NCI-H345 treated with DMSO at 0.1 percent for 48 hours (cell line): ENCODE measurements around the gene SIKE1.
A peak's percentile ranks its signal among the peaks of the same experiment; 100 is the strongest.
"Not testable (repeated sequence)": the region's sequence is repeated elsewhere in the genome, so short reads cannot be mapped to it uniquely, and the experiment has no call there.

Experiments
- DNase-seq: peaks from one replicate; lab custom pipeline; 2025; ENCODE audit not compliant: unreplicated experiment; lab: John Stamatoyannopoulos, UW

The SIKE1 gene

DNA sequence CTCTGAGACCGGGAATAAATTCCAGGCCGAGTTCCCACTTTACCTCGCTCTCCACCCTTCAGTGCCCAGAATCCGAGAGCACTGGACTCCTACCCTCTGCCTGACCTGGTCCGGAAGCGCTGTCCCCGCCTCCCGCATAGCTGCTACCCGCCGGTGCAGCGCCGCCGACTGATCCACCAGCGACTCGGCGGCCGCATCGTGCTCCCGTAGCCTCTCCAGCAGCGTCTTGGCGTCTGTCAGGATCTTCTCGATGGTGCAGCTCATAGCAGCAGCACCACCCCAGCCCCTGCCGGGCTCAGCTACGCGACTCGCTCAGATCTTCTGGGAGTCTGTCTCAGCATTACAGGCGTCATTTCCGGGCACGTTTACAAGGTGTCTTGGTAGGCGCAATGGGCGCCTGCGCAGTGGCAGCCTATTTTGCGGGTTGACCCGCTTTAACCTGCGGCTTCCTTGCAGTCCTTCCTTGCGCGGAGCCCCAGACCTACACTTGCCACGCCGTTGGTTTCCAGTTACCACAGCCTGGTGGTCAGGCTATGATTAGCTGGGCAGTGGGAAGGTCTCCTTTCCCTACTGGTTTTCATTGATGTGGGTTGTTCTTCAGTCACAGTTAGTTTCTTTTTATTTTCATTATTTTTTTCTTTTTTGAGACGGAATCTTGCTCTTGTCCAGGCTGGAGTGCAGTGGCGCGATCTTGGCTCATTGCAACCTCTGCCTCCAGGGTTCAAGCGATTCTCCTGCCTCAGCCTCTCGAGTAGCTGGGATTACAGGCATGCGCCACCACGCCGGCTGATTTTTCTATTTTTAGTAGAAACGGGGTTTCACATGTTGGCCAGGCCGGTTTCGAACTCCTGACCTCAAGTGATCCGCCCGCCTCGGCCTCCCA is at the start of gene SIKE1:
SIKE1 (minus strand) TSS at position 342 of the 883 bp plus-strand sequence; CDS start at position 264, 78 bp downstream.
- peak; percentile 89 for DNase-seq

DNA sequence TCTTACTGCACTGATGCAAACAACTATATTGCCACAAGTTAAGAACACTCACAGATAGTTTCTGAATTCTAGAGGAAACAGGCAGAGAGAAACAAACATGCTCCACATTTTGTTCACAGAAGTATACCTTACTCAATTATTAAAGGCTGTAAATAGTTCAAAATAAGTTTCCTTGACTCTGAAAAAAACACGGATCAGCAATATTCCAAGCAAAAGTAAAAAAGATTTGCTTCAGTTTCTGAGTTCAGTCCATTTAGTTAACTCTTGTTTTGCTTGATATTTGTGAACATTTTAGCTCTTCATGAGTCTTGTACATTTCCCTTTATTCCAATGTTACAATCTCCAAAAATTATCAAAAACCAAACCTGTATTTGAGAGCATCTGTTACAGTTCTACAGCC is 49.6 kb upstream of the SIKE1 start:
- not testable (repeated sequence) for DNase-seq

DNA sequence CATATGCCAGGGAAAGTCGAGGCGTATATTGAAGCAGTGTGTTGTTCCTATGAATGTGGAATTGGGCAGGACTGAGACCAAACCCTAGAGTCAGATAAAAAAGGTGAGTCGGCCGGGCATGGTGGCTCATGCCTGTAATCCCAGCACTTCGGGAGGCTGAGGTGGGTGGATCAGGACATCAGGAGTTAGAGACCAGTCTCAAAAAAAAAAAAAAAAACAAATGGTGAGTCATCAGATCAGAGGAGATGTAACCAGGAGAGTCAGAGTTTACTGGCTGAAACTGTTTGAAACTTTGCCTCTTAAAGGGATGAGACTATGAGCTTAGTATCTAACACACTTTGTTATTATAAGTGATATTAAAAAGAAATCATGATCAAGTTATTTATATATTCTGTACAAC is 47.8 kb upstream of the SIKE1 start:
- no peak for DNase-seq

DNA sequence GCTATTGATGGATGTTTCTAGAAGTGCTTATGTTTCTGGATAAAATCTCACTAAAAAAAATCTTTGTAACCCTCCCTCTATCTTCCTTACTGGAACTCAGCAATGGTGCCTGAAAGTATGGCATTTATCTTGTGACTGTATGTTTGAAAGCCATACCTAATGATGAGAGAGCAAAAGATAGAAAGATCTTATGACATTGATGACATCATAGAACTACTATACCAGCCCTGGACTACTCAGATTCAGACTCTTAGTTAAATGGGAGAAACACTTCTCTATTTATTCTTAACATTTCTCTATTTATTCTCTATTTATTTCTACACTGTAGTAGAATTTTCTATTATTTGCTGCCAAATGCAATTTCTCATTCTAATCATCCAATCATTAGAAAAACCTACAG is 41.5 kb upstream of the SIKE1 start:
- DNase-seq = no peak

DNA sequence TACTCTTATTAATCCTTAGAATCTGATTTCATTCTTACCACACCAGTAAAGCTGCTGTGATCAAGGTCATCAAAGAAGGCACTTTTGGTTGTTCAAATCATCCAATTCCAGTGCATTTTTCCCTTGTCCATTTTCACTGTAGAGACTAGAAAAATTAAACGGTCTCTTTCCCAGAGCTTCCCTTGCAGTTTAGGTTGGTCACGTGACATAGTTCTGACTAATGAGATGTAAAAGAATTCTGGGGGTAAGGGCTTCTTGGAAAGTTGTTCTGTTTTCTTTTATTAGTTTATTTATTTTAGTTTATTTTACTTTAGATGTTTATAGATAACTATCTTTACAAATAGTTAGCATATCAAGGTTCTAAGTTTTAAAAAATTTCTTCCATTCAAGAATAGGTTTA is 39.9 kb upstream of the SIKE1 start:
- DNase-seq = no peak

DNA sequence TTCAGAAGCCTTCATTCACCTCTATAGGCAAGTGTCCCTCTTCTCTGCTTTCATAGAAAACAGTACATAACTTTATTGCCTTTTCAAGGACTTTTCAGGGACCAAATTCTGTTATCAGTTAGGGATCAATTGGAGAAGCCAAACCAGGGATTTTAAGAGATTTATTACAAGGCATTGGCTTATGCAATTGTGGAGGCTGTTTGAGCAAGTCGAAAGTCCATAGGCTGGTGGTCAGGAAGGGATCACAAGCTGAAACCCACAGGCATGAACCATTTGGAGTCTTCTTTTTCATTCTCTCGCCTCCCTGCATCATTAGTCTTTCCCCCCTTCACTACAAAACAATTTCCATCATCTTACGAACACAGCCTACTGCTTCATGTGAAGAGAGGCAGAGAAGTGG is 39.4 kb upstream of the SIKE1 start:
- DNase-seq = no peak

DNA sequence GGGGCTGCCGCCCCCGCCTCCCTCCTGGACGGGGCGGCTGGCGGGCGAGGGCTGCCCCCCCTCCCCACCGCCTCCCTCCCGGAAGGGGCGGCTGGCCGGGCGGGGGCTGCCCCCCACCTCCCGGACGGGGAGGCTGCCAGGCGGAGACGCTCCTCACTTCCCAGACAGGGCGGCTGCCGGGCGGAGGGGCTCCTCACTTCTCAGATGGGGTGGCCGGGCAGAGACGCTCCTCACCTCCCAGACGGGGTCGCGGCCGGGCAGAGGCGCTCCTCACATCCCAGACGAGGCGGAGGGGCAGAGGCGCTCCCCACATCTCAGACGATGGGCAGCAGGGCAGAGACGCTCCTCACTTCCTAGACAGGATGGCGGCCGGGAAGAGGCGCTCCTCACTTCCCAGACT is 24.0 kb upstream of the SIKE1 start:
- not testable (repeated sequence) for DNase-seq

DNA sequence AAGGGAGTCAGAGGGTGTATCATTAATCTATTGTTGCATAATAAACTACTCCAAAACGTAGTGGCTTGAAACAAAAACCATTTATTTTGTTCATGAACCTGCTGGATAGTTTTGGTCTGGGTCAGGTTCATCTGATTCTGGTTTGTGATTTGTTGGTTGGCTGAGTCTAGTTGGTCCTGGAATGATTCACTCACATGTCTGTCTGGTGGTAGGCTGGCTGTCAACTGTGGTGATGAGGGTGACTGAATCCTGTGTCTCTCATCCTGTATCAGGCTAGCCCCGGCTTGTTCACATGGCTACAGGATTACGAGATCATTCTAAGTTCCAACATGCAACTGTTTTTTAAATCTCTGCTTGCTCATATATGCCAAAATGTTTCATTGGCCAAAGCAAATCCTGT is 22.5 kb upstream of the SIKE1 start:
- DNase-seq = no peak

DNA sequence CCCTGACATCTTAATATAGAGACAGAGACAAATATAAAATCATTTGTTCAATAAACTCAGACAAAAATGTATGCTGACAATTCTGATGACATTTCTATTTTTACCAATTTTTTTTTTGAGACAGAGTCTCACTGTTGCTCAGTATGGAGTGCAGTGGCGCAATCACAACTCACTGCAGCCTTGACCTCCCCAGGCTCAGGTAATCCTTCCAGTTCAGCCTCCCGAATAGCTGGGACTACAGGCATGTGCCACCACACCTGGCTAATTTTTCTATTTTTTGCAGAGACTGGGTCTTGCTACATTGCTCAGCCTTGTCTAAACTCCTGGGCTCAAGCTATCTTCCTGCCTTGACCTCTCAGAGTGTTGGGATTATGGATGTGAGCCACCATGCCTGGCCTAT is 13.6 kb upstream of the SIKE1 start:
- DNase-seq = no peak

DNA sequence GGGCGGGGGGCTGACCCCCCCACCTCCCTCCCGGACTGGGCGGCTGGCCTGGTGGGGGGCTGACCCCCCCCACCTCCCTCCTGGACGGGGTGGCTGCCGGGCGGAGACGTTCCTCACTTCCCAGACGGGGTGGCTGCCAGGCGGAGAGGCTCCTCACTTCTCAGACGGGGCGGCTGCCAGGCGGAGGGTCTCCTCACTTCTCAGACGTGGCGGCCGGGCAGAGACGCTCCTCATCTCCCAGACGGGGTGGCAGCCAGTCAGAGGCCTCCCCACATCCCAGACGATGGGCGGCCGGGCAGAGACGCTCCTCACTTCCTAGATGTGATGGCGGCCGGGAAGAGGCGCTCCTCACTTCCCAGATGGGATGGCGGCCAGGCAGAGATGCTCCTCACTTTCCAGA is 10.1 kb upstream of the SIKE1 start:
- not testable (repeated sequence) for DNase-seq

DNA sequence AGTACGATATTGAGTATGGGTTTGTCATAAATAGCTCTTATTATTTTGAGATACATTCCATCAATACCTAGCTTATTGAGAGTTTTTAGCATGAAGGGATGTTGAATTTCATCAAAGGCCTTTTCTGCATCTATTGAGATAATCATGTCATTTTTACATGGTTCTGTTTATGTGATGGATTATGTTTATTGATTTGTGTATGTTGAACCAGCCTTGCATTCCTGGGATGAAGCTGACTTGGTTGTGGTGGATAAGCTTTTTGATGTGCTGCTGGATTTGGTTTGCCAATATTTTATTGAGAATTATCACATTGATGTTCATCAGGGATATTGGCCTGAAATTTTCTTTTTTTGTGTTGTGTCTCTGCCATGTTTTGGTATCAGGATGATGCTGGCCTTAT is 6.0 kb upstream of the SIKE1 start:
- not testable (repeated sequence) for DNase-seq

DNA sequence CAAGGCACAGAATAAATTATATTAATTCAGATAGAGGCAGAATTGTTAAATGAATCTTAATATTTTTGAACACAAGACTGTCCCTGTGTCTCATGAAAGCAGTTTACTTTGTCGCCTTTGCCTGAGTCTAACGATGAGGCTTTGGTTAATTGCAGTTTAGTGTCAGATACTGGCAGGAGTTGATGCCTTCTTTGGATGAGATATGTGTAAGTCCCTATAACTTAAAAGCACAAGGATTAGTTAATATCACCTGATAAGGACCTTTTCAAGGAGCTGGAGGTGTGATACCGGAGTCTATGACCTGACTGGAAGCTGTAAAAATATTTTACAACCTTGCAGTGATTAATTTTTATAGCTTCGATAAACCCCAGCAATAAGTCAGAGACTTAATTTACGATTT is 2.0 kb upstream of the SIKE1 start:
- no peak for DNase-seq

DNA sequence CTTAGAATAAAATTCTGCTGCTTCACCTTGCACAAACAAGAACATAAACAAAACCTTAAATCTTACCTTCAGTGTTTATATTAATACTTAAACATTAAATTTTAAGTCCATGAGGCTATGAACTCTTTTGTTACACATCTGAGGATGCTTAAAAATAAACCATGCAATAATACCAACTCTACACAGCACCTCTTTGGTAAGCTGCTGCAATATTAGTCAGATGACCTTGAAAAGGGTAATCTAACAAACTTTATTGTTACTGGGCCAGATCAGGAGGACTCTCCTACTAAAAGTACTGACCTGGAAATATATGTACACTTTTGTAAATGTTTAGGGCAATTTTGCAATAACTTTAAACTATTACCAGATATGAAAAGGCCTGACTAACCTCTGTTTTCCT is 763 bp downstream of the SIKE1 start:
- DNase-seq = no peak

DNA sequence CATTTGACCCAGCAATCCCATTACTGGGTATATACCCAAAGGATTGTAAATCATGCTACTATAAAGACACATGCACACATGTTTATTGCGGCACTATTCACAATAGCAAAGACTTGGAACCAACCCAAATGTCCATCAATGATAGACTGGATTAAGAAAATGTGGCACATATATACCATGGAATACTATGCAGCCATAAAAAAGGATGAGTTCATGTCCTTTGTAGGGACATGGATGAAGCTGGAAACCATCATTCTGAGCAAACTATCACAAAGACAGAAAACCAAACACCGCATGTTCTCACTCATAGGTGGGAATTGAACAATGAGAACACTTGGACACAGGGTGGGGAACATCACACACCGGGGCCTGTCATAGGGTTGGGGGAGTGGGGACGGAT is 3.8 kb downstream of the SIKE1 start:
- not testable (repeated sequence) for DNase-seq

DNA sequence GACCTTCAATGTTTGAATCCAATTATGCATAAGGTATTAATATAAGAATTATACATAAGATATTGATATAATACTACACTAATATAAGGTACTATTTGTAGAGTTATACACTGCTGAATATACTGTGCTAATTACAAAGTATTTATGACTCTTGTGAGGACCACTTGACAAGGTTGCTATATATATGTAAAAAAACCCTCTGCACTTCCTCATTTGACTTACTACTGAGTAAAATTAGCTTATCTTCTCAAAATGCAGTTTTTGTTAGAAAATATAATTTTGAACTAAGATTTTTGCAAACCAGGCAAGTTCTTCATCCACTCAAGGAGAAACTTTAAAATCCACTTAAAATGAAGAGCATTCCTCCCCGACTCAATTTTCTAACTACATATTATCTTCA is 8.5 kb downstream of the SIKE1 start:
- DNase-seq = no peak

DNA sequence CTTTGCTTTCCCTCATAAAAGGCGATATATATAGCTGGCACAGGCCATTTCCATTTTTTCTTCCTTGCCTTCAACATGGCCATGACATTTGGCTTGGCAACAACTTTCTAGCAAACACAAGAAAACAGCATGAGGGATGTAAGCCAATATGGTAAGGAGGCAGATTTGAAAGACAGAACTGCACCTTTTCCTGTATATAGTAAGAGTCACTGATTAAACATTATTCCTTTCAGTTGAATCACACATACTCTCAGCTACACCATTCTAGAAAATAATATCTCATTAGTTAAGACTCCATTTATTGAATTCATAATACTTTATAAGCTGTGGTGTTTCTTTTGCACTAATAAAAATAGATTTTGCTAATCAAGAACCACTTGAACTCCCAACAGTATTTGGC is 9.5 kb downstream of the SIKE1 start:
- DNase-seq = no peak

DNA sequence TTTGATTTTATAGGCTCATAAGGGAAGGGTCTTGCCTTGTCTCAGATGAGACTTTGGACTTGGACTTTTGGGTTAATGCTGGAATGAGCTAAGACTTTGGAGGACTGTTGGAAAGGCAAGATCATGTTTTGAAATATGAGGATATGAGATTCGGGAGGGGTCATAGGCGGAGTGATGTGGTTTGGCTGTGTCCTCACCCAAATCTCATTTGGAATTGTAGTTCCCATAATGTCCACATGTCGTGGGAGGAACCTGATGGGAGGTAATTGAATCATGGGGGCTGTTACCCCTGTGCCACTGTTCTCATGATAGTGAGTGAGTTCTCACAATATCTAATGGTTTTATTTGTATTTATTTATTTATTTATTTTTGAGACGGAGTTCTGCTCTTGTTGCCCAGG is 15.8 kb downstream of the SIKE1 start:
- DNase-seq = no peak

DNA sequence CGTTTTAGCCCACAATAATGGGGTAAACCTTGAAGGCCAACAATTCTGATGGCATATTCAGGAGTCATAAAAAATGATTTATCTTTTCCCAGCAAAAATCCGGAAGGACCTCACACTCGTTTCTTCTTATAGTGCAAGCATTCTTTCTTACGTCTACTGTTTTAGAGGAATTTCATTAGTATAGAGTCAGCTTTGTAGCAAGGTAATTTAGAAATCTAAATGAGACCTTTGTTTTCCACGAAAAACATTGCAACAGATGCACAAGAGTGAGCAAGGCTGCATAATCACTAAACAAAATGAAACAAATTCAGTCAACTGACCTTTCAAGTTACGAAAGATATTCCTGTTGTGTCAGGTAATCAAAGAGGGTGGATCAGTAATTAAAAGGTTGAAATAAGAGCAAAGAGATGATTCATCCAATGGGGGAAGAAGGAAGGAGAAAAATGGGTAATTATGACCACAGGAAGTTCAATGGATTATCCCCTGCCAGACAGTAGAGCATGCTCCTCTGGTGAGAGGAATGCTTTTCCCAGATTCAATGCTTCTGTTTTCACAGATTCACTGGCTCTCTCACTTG is 22.1 kb downstream of the SIKE1 start:
- DNase-seq = no peak

DNA sequence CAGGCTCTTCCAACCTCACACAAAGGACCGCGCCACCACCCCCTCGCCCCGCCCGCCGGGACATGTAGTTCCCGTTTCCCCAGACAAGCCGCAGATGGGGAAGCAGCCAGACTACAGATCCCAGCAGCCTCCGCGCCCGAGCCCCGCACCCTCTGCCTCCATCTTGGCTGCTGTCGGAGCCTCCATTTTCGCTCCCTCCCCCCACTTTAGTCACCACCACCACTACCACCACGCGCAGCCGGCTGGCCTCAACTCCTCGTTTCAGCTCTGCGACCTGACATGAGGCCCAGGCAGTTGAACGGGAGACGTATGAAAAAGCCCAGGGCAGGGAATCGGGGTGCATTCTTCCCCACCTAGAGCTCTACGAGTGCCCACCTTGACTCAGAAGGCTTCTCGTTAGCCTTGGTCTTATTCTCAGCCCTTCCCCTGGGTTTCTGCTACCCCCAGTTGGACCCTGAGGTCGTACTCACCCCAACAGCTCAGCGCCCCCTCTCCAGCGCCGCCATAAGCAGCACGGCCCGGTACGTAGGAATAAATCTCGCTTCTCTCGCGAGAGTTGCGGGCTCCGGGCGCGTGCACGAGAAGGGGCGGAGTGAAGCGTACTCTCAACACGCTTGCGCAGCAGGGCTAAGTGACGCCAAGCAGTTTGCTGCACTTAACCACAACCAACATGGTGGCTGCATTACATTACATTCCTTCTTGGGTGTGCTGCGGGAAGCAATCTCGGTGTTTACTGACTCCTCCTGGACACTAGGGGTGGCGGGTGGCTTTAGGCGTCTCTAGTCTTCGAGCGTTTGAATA is 22.8 kb downstream of the SIKE1 start, which contains the start of gene CSDE1:
CSDE1 (minus strand) TSS at position 530 of the 801 bp plus-strand sequence. CDS start 18,094 bp downstream, outside the sequence.
- DNase-seq = peak; percentile 95

DNA sequence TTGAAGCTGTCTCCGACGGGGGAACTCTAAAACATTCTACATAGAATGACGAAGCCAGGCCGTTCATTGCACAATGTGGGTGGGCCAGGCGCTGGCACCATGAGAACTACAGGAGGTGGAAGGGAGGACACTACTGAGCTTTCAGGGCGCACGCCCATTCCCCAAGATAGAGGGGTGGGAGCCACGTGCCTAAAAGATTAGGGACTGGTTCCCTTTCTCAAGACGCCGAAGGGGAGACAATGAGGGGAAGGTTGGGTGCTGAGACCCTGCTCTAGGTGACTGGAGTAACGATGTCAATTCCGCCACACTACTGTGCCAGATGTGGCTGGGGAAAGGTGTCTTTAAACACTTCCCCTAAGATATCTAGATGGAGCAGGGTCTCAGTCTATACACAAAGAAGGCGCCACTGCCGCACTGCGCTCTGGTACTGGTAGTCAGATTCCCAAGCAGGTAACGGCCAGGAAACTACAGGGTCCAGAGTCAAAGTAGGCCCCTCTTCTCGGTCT is 23.5 kb downstream of the SIKE1 start:
- DNase-seq = no peak
